DMS53 treated with DMSO at 0.1 percent for 48 hours (cell line): ENCODE data around the gene ABHD18.
A peak's percentile ranks its signal among the peaks of the same experiment; 100 is the strongest.
"Not testable (repeated sequence)": the region's sequence is repeated elsewhere in the genome, so short reads cannot be mapped to it uniquely, and the experiment has no call there.

Experiments used
- DNase-seq: peaks from one replicate; lab custom pipeline; 2025; ENCODE audit not compliant: unreplicated experiment; lab: John Stamatoyannopoulos, UW

Gene ABHD18

DNA sequence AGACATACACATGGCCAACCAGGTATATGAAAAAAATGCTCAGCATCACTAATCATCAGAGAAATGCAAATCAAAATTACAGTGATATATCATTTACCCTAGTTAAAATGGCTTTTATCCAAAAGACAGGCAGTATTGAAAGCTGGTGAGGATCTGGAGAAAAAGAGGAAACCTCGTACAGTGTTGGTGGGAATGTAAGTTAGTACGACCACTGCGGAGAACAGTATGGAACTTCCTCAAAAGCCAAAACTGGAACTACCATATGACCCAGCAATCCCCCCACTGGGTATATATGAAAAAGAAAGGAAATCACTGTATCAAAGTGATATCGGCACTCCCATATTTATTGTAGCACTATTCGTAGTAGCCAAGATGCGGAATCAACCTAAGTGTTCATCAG, 23.4 kb downstream of the ABHD18 start:
- no peak for DNase-seq

DNA sequence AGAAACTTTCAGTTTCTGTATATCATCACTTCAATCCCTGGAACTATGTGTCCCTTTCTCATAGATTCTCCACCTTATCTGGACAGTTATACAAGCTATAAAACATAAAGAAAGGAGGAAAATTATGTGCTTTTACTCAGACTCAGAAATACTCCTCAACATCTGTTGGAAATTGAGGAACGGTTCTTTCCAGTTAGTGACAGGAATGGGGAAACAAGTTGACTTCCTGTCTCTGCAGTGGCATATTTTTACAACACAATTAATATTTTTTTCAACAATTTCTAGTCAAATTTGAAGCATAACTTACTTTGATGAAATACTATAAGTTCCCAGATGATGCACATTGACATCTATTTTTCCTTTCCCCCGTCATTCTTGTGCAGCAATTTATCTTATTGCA, 27.9 kb downstream of the ABHD18 start:
- no peak for DNase-seq

DNA sequence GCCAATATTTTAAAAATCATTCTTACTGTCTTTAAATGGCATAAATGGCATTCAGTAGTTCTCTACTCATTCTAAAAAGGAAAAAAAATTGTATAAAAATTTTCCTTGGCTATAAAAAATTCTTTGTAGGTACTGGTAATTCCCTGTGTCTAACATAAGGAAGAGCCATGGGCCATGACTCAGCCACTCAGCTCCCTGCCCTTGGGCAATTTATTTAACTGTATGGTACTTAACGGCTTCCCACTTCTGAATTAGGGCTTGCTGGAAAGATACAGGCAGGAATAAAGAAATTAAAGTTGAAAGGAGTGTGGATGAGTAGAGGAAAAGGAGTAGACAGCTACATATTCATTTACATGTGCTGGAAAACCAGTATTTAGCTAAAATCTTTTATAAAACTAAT, 30.6 kb downstream of the ABHD18 start:
- DNase-seq = peak; percentile 2

DNA sequence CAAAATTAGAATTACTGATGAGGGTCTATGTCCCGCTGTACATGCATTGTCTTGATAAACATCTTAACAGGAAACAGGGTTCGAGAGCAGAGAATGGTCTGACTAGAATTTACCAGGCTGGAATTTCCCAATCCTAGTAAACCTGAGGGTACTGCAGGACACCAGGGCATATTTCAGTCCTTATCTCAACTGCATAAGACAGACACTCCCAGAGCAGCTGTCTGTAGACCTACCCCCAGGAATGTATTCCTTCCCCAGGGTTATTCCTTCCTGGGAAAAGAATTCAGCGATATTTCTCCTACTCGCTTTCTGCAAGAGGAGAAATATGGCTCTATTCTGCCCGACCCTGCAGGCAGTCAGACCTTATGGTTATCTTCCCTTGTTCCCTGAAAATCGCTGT, 31.3 kb downstream of the ABHD18 start:
- not testable (repeated sequence) for DNase-seq

DNA sequence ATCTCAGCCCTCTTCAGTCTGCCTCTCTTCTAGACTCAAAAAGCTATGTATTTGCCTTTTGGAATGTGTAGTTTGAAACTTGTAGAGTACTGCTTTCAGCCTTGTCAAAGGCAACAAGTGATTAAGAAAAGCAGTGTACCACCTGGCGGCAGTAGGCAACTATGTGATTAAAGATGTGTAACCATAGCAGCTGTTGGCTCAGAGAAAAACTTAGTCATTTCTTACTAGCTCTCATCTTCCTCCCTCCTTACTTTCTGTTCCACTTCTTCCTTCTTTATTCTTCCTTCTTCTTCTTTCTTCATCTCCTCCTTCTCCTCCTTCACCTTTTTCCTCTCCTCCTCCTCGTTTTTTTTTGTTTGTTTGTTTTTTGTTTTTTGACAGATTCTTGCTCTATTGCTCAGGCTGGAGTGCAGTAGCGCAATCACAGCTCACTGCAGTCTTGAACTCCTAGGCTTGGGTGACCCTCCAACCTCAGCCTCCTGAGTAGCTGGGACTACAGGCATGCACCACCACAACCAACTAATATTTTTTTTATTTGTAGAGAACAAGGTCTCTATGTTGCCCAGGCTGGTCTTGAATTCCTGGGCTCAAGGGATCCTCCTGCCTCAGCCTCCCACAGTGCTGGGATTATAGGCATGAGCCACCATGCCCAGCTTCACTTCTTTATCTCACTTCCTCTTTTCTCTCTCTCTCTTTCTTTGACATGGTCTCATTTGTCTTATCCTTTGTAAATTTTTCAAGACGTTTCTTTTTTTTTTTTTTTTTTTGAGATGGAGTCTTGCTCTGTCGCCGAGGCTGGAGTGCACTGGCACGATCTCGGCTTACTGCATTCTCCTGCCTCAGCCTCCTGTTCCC, 32.6 kb downstream of the ABHD18 start:
- DNase-seq = no peak

DNA sequence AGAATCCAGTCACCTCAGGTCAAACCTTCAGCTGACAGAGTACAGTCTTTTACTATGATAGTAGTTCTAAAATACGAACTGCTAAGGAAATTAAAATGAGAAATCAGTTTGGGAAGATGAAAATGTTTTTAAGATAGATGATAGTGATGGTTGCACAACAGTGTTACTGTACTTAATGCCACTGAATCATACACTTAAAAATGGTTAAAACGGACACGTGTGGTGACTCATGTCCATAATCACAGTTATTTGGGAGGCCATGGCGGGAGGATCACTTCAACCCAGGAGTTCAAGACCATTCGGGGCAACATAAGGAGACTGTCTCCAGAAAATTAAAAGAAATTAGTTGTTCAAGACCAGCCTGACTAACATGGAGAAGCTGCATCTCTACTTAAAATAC, 41.4 kb downstream of the ABHD18 start:
- DNase-seq = no peak

DNA sequence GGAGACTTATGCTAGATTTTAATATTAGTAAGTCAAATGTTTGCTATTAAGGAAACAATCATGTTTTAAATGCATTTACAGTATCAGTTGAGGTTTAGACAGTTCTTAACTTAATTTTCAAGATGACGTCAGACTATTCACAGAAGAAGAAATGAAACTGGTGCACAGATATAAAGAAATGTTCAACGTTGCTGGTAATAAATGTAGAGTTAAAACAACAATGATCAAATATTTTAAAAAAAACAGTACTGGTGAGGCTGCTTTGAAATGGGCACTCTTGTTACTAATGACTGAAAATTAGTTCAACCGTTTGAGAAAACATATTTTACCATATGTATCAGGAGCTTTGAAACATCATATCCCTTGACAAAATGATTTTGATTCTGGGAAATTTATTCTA, 44.2 kb downstream of the ABHD18 start:
- DNase-seq = no peak

DNA sequence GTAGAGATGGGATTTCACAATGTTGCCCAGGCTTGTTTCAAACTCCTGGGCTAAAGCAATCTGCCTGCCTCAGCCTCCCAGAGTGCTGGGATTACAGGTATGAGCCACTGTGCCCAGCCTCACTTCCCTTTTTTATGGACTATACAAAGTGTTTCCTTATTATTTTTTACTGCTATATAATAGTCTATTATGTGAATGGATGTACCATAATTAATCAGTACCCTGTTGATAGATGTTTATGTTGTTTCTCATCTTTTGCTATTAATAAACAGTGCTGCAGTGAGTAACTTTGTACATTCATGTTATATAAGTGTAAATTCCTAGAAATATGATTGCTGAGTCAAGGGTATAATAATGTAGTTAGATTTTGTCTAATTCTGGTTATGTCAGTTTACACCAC, 60.1 kb downstream of the ABHD18 start:
- no peak for DNase-seq

DNA sequence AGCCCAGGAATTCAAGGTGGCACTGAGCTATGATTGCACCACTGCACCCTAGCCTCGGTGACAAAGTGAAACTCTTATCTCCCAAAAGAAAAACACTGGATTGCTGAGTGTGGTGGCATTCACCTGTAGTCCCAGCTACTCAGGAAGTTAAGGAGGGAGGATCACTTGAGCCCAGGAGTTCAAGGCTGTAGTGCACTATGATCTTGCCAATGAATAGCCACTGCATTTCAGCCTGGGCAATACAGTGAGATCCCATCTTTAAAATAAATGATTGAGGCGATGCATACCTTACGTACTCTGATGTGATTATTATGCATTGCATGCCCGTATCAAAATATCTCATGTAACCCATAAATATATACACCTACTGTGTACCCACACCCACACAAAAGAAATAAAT, 64.7 kb downstream of the ABHD18 start:
- DNase-seq = no peak

DNA sequence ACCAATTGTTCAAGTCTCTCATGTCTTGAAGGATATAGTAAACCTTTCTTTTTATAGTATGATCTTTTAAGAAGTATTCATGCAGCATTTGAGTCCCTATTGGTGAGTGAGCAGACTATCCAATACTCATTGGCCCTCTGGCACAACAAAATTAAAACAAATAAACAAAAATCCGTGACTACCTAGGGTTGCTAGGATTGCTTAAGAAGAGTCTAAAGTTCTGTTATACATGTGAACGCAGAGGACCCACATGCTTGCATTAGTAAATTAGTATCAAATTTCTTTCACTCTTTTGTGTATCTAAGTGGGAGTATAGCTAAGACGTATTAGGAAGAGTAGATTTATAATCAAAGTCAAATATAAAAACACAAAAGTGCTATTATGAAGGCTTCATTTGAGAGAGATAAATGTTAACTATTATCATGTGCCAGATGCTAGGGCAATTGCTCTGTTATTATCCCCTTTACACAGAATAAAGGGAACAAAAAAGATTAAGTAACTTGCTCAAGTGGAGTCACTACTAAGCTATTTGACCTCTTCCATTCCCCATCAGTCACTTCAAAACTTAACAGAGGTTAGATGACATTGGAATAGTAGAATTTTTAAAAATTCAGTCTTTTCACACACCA, 66.7 kb downstream of the ABHD18 start:
- DNase-seq = no peak

DNA sequence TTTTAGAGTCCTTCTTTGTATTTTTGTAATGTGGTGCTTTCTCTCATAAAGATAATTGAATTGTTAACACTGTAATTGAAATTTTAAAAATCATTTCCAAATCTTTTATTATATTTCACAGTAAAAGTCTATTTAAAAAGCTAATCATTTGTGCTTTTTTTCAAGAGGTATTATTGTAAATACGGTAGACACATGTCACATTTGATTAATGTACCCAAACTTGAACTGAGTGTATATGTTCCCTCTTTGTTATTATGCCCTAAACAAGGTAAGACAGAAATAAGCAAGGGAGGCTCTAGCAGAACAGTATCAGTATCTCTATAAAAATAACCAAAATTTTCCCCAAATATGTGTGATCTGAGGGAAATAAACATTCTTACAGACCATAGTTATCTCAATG, 74.4 kb downstream of the ABHD18 start:
- no peak for DNase-seq

DNA sequence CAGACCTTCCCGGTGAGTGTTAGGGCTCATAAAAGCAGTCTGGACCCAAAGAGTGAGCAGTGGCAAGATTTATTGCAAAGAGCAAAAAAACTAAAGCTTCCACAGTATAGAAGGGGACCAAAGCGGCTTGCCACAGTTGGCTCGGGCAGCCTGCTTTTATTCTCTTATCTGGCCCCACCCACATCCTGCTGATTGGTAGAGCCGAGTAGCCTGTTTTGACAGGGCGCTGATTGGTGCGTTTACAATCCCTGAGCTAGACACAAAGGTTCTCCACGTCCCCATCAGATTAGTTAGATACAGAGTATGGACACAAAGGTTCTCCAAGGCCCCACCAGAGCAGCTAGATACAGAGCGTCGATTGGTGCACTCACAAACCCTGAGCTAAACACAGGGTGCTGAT, 81.8 kb downstream of the ABHD18 start:
- not testable (repeated sequence) for DNase-seq

DNA sequence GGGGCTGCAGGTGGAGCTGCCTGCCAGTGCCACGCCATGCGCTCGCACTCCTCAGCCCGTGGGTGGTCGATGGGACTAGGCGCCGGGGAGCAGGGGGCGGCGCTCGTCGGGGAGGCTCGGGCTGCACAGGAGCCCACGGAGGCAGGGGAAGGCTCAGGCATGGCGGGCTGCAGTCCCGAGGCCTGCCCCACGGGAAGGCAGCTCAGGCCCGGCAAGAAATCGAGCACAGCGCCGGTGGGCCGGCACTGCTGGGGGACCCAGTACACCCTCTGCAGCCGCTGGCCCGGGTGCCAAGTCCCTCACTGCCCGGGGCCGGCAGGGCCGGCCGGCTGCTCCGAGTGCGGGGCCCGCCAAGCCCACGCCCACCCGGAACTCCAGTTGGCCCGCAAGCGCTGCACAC, 82.3 kb downstream of the ABHD18 start:
- not testable (repeated sequence) for DNase-seq

DNA sequence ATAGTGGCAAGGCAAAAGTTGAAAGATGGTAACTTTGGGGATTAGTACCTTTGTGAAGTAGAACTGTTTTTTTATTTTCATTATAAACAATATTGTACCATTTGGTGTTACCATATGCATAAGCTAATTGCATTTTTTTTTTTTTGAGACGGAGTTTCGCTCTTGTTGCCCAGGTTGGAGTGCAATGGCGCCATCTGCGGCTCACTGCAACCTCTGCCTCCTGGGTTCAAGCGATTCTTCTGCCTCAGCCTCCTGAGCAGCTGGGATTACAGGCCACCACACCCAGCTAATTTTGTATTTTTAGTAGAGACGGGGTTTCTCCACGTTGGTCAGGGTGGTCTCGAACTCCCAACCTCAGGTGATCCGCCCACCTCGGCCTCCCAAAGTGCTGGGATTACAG, 86.0 kb downstream of the ABHD18 start:
- not testable (repeated sequence) for DNase-seq

DNA sequence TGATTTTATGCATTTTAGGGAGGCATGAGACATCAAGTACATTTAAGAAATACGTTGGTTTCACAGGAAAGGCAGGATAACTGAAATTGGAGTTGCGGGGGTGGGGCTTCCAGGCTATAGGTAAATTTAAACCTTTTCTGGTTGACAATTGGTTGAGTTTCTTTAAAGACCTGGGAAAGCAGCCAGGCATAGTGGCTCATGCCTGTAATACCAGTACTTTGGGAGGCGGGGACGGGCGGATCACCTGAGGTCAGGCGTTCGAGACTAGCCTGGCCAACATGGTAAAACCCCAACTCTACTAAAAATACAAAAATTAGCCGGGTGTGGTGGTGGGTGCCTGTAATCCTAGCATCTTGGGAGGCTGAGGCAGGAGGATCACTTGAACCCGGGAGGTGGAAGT, 89.7 kb downstream of the ABHD18 start:
- not testable (repeated sequence) for DNase-seq

DNA sequence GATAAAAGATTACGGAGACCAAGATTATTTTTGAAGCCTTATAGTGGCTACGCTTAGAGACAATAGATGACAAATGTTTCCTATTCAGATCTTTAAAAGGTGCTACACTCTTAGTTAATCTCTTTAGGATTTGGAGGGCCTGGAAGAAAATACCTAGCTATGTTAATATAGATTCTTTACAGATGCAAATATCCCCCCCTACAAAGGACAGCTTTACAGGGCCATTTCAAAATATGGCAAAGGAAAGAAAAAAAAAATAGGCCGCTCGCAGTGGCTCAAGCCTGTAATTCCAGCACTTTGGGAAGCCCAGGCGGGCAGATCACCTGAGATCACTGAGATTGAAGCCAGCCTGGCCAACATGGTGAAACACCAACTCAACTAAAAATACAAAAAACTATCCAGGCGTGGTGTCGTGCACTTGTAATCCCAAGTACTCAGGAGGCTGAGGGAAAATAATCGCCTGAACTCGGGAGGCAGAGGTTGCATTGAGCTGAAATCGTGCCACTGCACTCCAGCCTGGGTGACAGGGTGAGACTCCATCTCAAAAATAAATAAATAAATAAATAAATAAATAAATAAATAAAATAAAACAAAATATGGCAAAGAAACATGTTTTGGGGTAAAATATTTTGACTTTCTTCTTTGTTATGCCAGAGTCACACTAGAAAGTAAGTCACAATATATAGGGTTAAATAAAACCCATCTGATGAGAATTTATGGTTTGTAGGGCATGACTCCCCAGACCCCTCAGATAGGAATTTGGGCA, 90.4 kb downstream of the ABHD18 start:
- not testable (repeated sequence) for DNase-seq

DNA sequence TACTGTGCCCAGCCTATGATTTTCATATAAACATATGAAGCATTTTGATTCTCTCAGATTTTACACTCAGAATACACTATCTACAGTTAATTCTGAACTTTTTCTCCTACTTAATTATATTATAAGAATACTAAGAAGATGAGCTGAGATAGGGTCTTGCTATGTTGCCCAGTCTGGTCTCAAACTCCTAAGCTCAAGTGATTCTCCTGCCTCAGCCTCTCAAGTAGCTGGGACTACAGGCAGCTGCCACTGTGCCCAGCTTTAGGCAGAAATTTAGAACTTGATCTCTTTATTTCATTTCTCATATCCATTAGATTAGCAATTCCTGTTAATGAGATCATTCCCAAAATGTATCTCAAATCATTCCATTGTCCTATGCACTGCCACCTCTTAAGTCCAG, 91.2 kb downstream of the ABHD18 start:
- no peak for DNase-seq

DNA sequence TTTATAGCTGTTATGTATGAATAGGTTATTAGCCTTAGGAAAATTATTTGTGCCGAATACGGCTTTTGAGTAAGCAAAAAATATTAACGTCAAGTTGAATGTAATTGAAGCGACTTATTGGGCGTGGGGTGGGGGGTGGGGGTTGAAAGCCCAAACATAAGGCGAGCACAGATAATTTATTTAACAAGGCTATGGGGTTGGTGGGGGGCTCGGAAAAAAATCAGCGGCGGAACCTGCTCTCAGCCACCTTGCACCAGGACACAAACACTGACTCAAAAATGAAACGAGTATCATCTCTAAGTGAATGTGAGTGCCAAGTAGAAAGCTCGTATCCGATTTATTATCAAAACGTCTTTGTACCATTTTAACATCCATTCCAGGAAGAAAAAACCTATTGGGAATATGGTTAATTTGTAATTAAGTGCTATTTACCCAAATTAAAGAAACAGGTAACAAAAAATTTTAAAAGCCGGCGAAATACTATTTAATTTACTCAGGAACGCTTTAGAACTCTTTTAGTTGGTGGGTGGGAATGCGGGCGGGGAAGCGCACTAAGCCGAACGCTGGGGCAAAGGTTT, 95.0 kb downstream of the ABHD18 start:
- no peak for DNase-seq

DNA sequence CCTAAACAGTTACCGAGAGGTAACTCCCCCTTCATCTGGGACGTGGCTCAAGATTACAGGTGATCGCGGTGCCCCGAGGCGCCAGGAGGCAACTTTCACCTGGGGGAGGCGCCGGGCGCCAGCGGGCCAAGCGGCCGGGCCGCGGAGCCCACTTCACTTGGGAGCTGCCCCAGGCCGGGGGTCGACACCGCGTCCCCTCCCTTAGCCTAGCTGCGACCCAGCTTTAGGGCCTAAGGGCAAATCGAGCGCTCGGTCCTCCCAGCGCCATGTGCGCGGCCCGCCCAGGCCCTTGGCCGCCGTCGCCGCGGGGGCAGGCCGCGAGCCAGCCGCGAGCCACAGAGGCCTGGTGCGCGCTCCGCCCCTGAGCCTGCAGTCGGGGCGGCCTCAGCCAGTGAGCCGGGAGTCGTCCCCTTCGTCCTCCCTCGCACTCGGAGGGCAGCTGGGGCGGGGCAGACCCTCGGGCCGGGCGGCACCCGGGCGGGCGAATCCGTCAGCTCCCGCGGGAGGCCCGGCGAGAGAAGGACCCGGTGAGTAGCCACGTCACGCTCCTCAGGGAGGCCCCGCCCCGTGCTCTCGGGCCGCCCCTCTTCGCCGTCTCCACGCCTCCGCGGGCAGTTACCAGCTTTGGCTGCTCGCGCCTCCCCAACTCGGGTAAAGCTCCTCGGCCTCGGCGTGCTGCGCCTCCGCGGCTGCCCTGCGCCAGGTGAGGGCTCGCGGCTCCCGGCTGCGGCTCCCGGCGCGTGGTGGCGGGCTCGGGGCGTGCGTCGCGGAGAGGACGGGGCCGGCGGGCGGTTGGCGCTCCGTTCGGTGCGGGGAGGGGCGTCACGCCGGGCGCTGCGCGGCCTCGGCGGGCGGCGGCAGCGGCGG, 95.7 kb downstream of the ABHD18 start, which contains the start of gene LARP1B:
TSS of gene LARP1B (plus strand) at position 614 of the 867 bp plus-strand sequence. CDS start 13,640 bp downstream, outside the sequence.
- peak; percentile 84 for DNase-seq
